Gastroesophageal sphincter (tissue), 4 donors: ENCODE results near the gene LPAR3. TPM values are rescaled to one million over a fixed set of nuclear protein-coding genes. Genes with fewer than 3 reads are reported as not detected.
"Not testable (repeated sequence)": the region's sequence is repeated elsewhere in the genome, so short reads cannot be mapped to it uniquely, and the experiment has no call there.

ENCODE experiments used
- ATAC-seq: fragments of 150-250 bp; one replicate; pipeline ENCODE4 v1.9.1; 2016; ENCODE audit warnings: mild to moderate bottlenecking, moderate library complexity
- H3K27ac ChIP-seq, 4 donors: fragments of 200-600 bp; sonication (generic) in 3 of 4; 1 replicate in 3 of 4; 2 replicates in 1 of 4; pipeline ENCODE4 v1.5.1; 2016 to 2019
- H3K27me3 ChIP-seq: fragments of 200-600 bp; sonication (generic); one replicate; pipeline ENCODE4 v1.5.1; 2019
- H3K36me3 ChIP-seq, 2 donors: fragments of 200-600 bp; sonication (generic); one replicate each; pipeline ENCODE4 v1.5.1; 2019; ENCODE audit warnings: control low read depth in 1 of 2
- H3K4me1 ChIP-seq, 3 donors: fragments of 200-600 bp; sonication (generic); 1 replicate in 2 of 3; 2 replicates in 1 of 3; pipeline ENCODE4 v1.5.1; 2016 to 2019; ENCODE audit warnings: control low read depth in 2 of 3
- H3K4me3 ChIP-seq, 2 donors: fragments of 200-600 bp; sonication (generic); one replicate each; pipeline ENCODE4 v1.5.1; 2019; ENCODE audit warnings: mild to moderate bottlenecking in 1 of 2, moderate library complexity in 1 of 2
- H3K9me3 ChIP-seq, 3 donors: fragments of 200-600 bp; sonication (generic); one replicate each; pipeline ENCODE4 v1.5.1; 2017 to 2019; ENCODE audit warnings: control low read depth in 2 of 3
- EP300 ChIP-seq: sonication (generic); formaldehyde crosslinking; IDR thresholded peaks from one replicate; pipeline ENCODE4 v1.6.1; 2017; ENCODE audit warnings: antibody characterized with exemption, mild to moderate bottlenecking
- POLR2A ChIP-seq, 2 donors: fragments of 450-650 bp; IDR thresholded peaks; one replicate each; pipeline ENCODE4 v1.6.1; 2017; ENCODE audit warnings: antibody characterized with exemption in 2 of 2, mild to moderate bottlenecking in 2 of 2, moderate library complexity in 1 of 2
- POLR2AphosphoS5 ChIP-seq: sonication (generic); formaldehyde crosslinking; IDR thresholded peaks from one replicate; pipeline ENCODE4 v1.6.1; 2017; ENCODE audit warnings: antibody characterized with exemption
- WGBS, 2 donors: methylation state at CpG; one replicate each; pipeline ENCODE4 v1.1.5; 2018; ENCODE audit warnings: low coverage in 1 of 2; 5-methylcytosine and 5-hydroxymethylcytosine counted together
- total RNA-seq, 4 donors: library from RNA; depleted of rRNA; stranded (reverse); fragments of >200 nt; gene quantifications; one replicate each; pipeline ENCODE4 v1.1.0, GENCODE V29; 2016
- TF ChIP-seq, protein P1 (sequence below), 4 experiments: fragments of 200-600 bp in 2 of 4; fragments of 450-650 bp in 2 of 4; sonication (generic) in 1 of 4; IDR thresholded peaks; one replicate each; pipeline ENCODE4 v1.5.1; 2017 to 2019; ENCODE audit warnings: antibody characterized with exemption in 4 of 4, mild to moderate bottlenecking in 2 of 4, moderate library complexity in 2 of 4

LPAR3 gene
- total RNA-seq, 4 donors from 2014 or later: 0.13 to 3.3 (median 0.23) TPM; not detected in 1

DNA sequence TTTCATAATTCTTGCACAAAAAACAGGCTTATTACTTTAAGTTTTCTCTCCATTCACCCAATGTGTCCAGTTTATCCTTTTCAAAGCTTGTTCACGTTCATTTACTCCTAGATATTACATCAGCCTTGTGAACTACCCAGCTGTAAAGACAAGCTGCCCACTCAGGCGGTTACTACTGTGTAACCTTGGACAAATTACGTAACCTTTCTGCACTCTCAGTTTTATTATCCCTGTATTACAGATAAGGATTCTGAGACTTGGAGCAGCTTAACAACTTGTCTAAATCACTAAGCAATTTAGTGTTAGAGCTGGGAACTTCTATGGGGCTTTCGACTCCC, 20.5 kb upstream of the LPAR3 start:
- TF ChIP-seq POLR2A (IDR thresholded peaks at IDR 0.05): no peak
- TF ChIP-seq POLR2AphosphoS5: no peak
- TF ChIP-seq, protein P1, sequence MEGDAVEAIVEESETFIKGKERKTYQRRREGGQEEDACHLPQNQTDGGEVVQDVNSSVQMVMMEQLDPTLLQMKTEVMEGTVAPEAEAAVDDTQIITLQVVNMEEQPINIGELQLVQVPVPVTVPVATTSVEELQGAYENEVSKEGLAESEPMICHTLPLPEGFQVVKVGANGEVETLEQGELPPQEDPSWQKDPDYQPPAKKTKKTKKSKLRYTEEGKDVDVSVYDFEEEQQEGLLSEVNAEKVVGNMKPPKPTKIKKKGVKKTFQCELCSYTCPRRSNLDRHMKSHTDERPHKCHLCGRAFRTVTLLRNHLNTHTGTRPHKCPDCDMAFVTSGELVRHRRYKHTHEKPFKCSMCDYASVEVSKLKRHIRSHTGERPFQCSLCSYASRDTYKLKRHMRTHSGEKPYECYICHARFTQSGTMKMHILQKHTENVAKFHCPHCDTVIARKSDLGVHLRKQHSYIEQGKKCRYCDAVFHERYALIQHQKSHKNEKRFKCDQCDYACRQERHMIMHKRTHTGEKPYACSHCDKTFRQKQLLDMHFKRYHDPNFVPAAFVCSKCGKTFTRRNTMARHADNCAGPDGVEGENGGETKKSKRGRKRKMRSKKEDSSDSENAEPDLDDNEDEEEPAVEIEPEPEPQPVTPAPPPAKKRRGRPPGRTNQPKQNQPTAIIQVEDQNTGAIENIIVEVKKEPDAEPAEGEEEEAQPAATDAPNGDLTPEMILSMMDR (IDR thresholded peaks at IDR 0.05): no peak
- TF ChIP-seq EP300: no peak
- 33 to 34% methylated on average over 4 of the region's 4 CpGs for WGBS, 2 donors
- no peaks in the 10 kb centered on the region for H3K4me1 ChIP-seq
- no peaks in the 10 kb centered on the region for H3K27me3 ChIP-seq
- no peak overlapping the region for H3K27ac ChIP-seq
- no peak overlapping the region for H3K4me3 ChIP-seq
- no peaks in the 10 kb centered on the region for H3K36me3 ChIP-seq
- ATAC-seq: no peak
- no peaks in the 10 kb centered on the region for H3K9me3 ChIP-seq

DNA sequence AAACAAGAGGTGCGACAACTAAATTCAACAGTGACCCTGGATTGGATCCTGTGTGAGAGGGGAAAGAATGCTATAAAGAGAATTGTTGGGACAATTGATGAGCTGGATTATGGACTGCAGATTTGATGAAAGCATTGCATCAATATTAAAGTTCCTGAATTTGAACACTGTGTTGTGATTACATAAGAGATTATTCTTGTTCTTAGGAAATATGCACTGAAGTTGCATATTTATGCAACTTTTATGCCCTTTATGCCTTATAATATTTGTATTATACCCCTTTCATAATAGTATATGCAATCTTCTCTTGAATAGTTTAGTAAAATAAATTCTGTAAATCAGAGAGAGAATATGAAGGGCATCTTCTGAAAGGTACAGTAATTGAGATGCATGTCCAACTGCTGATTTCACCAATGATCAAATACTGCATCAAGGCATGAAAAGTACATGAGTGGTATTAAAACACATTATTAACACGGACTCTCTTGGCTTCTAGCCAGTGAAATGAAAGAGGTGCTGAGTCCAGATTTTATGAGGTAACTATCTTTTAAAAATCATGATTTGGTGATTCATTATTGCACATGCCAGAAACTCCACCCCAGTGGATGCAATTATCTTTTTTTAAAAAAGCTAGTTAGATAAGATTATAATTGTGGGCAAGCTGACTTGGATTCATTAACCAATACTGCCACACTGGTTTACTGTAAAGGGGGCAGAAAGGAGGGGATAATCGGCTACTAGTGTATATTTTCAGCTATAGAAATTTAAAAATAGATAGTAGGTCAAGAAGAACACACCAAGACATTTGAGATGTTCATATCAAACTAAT, 19.9 kb upstream of the LPAR3 start:
- no peaks in the 10 kb centered on the region for H3K36me3 ChIP-seq
- no peak overlapping the region for H3K27ac ChIP-seq
- no peak for ATAC-seq
- 71 to 78% methylated on average over 2 to 3 of the region's 3 CpGs for WGBS, 2 donors
- no peaks in the 10 kb centered on the region for H3K27me3 ChIP-seq
- no peaks in the 10 kb centered on the region for H3K4me1 ChIP-seq
- no peaks in the 10 kb centered on the region for H3K9me3 ChIP-seq
- no peak overlapping the region for H3K4me3 ChIP-seq
- TF ChIP-seq POLR2A (IDR thresholded peaks at IDR 0.05): no peak
- TF ChIP-seq, protein P1 (IDR thresholded peaks at IDR 0.05): no peak
- TF ChIP-seq EP300: no peak
- TF ChIP-seq POLR2AphosphoS5: no peak

DNA sequence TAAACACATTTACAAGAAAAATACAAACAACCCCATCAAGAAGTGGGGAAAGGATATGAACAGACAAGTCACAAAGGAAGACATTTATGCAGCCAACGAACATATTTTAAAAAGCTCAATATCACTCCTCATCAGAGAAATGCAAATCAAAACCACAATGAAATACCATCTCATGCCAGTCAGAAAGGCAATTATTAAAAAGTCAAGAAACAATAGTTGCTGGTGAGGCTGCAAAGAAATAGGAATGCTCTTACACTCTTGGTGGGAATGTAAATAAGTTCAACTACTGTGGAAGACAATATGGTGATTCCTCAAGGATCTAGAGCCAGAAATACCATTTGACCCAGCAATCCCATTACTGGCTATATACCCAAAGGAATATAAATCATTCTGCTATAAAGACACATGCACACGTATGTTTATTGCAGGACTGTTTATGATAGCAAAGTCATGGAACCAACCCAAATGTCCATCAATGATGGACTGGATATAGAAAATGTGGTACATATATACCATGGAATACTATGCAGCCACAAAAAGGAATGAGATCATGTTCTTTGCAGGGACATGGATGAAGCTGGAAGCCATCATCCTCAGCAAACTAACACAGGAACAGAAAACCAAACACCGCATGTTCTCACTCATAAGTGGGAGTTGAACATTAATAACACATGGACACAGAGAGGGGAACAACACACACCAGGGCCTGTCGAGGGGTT, 15.9 kb upstream of the LPAR3 start:
- not testable (repeated sequence) for H3K36me3 ChIP-seq, ATAC-seq, H3K4me3 ChIP-seq, H3K4me1 ChIP-seq, H3K9me3 ChIP-seq, H3K27me3 ChIP-seq, H3K27ac ChIP-seq
- WGBS, 2 donors: 86 to 93% methylated on average over 3 to 4 of the region's 4 CpGs

DNA sequence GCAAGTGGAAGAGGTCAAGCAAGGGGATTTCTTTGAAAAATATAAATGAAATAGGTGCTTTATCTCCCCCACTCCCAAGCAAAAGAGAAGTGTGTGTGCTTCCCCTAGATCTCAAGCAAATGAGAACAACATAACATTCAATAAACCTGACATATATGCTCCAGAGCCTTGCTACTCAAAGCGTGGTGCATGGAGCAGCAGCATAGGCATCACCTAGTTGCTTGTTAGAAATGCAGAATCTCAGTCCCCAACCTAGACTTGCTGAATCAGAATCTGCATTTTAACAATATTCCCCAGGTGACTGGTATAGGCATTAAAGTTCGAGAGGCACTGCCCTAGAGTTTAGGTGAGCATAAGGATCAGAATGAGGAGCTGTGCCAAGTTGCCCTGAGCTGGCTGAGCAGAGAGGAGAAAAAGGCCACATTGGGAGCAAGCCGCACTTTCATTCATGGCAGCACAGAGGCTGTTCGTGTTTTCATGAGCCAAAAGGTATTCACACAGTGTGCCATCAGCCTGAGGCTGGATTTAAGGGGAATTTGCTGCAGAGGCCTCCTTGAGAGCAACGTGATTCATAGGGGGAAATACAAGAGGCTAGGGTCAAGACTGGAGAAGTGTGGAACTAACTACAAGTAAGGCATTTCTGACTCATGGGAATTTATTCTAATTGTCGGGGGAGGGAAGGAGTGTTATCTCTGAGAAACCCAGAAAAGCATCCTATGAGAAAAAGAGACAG, 14.3 kb upstream of the LPAR3 start:
- H3K27ac ChIP-seq: no peak overlapping the region
- no peak for ATAC-seq
- H3K4me3 ChIP-seq: no peak overlapping the region
- no peaks in the 10 kb centered on the region for H3K36me3 ChIP-seq
- H3K4me1 ChIP-seq: no peaks in the 10 kb centered on the region
- TF ChIP-seq, protein P1 (IDR thresholded peaks at IDR 0.05): no peak
- peaks cover 0 to 6% (median 0%) of the 10 kb centered on the region in 3 donors for H3K9me3 ChIP-seq
- WGBS, 2 donors: 52 to 61% methylated on average over 6 of the region's 6 CpGs
- no peaks in the 10 kb centered on the region for H3K27me3 ChIP-seq

DNA sequence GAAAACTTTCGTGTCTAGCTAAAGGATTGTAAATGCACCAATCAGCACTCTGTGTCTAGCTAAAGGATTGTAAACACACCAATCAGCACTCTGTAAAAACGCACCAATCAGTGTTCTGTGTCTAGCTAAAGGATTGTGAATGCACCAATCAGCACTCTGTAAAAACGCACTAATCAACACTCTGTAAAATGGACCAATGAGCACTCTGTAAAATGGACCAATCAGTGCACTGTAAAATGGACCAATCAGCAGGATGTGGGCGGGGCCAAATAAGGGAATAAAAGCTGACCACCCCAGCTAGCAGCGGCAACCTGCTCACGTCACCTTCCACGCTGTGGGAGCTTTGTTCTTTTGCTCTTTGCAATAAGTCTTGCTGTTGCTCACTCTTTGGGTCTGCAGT, 9.7 kb upstream of the LPAR3 start:
- H3K27ac ChIP-seq, H3K36me3 ChIP-seq, H3K4me1 ChIP-seq, H3K9me3 ChIP-seq, ATAC-seq, H3K4me3 ChIP-seq: not testable (repeated sequence)
- H3K27me3 ChIP-seq: peaks cover 11% of the 10 kb centered on the region
- WGBS, 2 donors: 86 to 88% methylated on average over 3 to 7 of the region's 7 CpGs
